HG03469 (cell line): Measurements from ENCODE around the gene ZP1.
A peak's percentile ranks its signal among the peaks of the same experiment; 100 is the strongest.
"Not testable (repeated sequence)": the region's sequence is repeated elsewhere in the genome, so short reads cannot be mapped to it uniquely, and the experiment has no call there.

Experiments used
- ATAC-seq: cut with Tn5 transposase; IDR thresholded peaks from one replicate; pipeline ENCODE4 v1.9.1; 2021; ENCODE audit warnings: mild to moderate bottlenecking, moderate library complexity, moderate number of reproducible peaks; ENCODE audit not compliant: unreplicated experiment

The ZP1 gene

DNA sequence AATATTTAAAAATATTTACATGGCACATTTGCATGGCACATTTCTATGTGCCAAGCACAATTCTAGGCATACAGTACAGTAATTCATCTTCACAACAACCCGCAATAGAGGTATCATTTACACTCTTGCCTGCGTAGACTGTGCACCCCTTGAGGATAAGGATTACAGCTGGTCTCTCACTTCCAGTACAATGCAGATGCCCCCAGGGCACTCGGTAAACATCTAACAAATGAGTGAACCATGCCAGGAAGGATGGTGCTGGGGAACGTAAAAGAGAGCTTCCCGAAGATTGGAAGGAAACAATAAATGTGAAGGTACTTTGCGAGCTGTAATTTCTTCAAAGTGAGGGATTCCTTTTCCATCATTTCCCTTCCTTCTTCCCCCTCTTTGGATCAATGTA lies 37.7 kb downstream of the ZP1 start:
- ATAC-seq, result no peak

DNA sequence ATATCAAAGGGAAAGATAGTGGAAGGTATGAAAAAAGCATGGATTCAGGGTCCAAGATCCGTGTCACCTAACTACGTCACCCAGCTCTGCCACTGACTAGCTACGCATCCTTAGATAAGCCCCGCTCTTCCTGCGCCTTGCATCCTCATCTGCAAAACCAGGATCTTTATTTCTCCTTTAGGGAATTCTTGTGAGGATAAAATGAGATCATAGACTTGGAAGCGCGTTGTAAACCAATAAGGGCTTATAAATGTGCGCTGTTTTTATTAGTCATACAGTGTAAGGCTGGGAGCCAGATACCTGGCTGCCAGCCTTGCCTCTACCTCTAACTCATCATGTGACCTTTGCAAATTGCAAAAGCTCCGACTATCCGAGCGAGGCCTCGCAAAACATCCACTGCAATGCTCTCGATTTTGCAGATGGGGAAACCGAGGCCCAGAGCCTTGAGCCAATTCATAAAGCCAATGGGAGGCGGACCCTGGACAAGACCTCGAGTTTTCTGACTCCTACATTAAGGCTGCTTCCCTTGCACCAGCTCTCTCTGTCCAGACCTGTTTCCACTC lies 38.3 kb downstream of the ZP1 start:
- ATAC-seq, result no peak

DNA sequence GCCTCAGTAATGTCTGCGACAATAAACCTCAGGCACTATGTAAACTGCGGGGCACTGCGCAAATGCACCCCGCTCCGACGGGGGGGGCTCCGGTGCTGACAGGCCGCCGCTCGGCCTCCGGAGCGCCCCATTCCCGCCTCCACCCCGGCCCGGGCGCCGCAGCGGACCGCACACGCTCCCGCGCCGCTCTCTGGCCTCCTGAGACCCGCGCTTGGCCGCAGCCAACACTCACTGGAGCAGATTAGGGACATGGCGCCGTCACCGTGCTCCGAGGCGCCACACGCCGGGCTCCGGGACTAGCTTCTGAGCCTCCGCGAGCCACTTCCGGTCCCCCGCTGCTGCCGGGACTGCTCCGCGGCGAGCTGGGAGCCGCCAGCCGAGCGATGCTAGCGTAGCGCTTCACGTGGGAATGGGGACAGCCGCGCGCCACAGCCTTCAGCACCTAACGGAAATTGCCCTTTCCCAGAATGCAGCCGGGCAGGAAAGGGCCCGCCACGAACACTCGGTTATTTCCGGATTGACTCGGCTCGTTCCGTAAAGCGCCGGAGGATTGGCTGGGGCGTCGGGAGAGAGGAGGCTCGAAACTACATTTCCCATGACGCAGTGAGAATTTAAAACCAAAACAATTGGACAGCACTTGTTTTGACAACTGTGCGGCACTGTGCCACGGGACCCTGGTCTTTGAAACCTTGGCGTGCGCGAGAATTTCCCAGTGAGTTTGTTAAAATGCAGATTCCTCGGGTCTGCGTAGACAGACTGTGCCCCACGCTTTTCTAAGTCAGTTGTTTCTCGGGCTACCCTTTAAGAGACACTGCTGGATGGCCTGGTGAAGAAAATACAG lies 39.0 kb downstream of the ZP1 start, which contains the start of gene PRPF19:
Gene PRPF19 (minus strand): TSS at position 454 of the 841 bp plus-strand sequence. CDS start 203 bp downstream, at position 251.
- ATAC-seq, result peak; percentile 66

DNA sequence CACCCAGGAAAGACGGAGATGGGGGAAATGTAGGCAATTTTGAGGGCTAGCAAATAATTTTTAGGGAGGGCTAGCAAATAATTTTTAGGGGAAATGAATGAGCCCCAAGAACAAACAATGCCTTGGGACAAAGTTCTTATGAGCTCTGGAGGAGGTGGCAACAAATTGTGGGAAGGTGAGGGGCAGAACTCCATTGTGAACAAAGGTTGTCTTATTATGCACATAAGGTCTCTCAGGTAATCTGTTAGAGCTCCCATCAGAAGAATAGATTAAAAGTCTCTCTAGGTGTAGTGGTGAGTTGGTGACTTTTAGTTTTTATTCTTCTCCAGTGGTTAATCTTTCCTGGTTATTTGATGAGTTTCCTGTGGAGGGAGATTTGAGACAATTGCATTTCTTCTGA lies 41.5 kb downstream of the ZP1 start:
- no peak for ATAC-seq

DNA sequence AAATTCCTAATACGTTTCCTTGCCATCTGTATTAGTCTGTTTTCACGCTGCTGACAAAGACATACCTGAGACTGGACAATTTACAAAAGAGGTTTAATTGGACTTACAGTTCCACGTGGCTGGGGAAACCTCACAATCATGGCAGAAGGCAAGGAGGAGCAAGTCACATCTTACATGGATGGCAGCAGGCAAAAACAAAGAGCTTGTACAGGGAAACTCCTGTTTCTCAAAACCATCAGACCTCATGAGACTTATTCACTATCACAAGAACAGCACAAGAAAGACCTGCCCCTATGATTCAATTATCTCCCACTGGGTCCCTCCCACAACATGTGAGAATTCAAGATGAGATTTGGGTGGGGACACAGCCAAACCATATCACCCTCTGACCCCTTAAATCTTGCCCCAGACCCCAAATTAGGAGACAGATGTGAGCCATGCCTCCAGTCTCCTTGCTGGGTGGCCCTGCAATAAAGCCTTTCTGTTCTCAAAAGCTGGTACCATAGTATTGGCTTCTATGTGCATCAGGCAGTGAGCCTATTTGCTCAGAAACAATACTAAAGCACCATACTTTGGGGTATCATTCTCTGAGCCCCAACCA lies 42.4 kb downstream of the ZP1 start:
- not testable (repeated sequence) for ATAC-seq

DNA sequence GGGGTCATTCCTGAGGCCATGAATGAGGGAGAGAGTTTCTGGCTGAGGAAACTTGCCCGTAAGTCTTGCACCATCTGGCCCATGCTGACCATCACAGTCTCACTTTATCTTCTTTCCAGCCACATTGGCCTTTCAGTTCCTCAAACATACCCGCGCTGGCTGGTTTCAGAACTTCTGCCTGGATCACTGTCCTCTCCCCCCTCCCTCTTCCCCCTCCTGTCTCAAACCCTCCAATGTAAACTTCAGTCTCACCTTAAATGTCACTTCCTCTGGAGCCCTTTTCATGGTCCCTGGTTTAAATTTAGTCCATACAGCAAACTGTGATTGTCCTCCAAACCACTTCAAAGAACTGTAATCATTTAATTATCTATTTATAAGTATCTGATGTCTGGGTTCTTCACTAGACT lies 42.9 kb downstream of the ZP1 start:
- no peak for ATAC-seq

DNA sequence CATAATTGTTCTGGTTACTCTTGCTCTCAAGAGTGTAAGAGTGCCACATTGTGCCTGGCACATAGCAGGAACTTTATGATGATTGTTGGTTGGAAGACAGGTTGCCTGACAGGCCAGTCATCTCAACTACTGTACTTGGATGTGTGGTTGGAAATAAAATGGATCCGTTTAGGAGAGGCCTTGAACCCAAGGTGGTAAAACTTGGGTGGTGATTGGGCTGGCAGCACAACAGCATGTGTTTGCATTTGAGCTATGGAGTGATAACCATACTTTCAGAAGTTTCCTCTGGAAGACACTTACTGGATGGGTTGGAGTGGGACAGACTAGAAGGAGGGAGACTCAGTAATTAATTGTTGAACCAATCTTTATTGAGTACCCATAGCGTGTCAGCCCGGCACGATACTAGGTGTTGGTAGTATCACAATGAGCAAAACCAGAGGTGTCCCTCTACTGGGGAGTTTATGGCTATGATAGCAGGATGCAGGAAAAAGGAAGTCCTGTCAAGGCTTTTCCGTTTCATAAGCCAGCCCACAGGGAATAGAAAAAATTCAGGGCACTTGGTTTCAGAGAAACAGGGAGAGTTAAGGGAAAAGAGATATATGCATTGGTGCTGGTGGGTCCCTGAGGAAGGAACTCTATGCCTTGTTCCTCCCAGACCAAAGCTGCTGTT lies 43.5 kb downstream of the ZP1 start:
- no peak for ATAC-seq

DNA sequence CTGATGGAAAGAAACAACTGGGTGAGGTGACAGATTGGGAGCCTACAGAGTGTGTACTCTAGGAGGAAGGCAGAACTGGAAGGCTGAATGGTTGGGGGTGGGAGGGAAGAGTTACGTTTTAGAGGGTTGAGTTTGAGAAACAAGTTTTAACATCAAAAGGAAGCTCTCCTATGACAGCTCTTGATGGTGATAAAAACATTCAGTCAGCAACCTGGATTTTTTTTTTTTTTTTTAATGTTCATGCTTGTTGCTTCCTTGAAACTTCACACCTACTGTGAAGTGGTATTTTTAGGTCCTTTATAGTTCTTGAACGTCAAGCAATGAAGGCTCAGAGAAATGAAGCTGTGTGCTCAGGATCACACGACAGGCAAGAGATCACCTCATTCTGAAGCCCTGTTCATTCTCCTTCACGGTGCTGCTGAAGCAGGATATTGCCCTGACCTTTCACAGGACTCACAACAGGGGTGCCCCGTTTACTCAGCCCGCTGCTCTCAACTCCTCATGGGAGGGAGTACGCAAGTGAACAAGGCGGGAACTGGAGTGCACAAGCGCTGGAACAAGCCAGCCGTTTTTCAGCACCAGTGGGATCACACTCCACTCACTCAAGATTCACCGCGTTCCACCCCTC lies 45.0 kb downstream of the ZP1 start:
- ATAC-seq, result no peak

DNA sequence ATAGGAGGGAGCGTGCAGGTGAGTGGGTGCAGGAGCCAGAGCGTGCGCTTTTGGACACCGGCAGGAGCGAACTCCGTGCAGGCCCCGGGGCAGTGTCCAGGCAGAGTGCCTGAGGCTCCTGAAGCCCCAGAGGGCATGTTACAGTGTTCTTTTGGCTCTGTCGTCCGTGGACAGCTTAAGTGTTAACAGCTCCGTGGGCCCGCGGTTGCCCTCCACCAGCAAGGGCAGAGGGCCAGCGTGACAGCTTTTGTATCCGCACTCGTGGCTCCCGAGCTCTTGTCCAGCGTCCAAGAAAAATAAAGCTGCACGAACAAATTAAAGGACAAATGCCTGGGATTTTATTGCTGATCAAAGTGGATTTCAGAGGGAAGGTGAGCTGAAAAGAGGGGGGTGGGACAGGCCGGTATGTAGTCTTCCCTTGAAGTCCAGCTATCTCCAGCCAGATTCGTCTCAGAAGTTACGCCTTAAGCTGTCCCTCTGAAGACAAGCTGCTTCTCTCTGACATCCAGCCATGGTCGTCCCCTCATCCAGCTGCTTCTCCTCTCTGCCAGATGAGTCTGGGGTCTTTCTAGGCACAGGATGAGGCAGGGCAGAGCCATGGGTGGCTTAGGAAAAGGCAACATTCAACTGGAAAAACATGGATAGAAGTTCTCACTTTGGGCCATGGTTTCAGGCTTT lies 45.6 kb downstream of the ZP1 start:
- ATAC-seq, result no peak

DNA sequence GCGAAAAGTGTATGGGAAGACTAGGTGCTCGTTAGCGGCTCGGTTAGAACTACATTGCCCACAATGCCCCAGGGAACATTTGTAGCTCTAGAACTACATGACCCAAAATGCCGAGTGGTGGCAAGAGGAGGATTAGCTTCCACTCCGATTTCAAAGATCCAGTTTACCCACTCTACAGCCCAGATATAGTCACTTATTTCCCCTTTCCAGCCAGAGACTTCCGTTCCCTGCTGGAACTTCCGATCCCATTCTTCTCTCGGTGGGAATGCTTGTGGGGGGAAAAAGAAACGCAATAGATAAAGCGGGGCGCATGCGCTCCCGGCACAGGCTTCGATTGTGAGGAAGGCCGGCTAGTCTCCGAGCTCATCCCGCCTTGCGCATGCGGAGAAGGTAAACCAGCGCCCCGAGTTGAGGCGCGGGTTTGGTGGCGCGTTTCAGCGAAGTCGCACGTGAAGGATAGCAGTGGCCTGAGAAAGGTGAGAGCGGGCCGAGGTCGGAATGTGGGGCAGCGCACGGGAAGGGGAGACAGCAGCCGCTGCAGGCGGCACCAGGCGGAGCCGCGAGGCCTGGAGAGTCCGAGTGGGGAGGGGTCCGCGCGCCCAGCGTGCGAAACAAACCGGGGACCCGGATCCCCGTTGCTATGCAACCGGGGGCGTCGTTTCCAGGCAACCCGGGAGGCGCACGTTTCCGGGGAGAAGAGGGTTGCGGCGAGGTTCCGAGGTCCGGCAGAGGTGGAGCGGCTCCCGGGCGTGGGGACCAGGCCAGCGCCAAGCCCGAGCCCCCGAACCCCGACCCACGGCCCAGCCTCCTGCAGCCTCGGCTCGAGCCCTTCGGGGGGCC lies 46.7 kb downstream of the ZP1 start, which contains the start of gene TMEM109:
Gene TMEM109 (plus strand): TSS at position 366 of the 840 bp plus-strand sequence. CDS start 5,536 bp downstream, outside the sequence.
- ATAC-seq, result peak; percentile 31

DNA sequence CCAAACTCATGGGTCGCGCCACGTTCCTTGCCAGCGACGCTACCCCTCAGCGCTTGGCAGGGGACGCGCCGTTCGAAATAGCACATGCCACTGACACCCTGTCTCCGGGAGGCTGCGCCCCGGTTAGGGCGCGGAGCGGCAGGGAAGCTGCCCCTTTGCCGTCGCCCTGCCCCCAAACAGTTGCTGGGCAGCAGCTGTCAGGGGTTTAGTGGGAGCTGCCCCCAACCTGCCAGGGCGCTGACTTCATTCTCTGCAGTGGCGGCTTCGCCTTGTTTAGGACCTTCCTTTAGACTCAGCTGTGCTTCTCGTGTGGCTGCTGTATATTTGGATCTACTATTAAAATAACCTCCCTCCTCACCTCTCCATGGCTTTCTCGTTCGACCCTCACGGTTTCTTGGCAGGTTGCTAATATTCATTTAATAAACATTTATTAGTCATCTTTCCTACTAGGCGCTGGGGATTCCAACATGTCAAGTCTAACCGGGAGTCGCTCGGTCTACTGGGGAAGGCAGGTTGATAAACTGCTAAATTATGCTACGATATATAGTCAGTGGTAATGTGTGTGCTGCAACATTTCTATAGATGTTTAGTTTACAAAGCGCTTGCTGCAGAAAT lies 47.4 kb downstream of the ZP1 start:
- ATAC-seq, result peak; percentile 11

DNA sequence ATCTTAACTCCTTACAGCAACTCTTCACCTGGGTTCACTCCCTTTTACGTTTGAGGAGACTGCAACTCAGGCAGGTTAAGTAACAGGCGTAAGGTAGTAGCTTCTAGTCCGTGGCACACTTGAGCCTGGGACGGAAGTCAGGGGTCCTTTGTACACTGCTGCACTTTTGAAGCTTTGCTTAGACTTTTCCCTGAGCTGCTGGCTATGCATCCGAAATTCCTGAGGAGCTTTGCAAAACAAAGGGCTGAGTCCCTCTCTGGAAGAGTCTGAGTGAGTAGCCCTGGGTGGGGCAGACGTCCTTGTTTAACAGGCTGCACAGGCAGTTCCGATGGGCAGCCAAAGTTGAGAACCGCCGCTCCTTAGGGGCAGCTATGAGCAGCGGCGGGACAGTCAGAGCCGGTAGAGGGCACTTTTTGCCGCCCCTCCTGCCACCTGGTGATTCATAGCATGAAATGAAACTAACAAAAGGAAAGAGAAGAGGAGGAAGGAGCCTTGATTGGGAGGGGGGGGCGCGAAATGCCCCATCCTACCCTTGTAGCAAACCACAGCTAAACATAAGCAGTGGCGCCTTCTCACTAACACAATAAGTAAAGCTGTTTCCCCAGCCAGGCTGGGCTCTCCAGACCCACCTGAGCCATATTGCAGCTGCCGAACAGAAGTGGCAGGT lies 48.0 kb downstream of the ZP1 start:
- ATAC-seq, result no peak

DNA sequence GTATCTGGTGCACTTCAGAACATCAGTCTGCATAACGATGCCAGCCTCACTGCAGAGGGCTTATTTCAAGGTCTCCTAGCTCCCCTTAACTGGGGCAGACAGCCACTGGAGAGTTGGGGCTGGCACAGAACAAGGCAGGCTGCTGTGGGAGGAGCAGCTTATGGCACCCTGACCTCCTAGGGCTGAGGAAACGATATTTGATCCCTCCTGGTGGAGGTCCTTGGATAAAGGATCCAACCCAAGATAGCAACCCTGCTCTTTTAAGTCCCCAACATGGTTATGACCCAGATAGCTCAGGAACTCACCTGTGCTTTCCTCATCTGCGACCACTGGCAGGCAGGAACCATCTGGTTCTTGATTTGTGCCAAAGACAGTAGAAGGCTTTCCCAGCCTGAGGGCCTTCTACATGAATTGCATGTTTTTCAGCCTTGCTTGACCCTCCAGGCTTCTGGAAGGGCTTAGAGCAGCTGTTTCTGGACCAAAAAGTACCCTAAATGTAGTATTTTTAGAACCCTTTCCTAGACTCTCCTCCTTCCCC lies 49.4 kb downstream of the ZP1 start:
- no peak for ATAC-seq

DNA sequence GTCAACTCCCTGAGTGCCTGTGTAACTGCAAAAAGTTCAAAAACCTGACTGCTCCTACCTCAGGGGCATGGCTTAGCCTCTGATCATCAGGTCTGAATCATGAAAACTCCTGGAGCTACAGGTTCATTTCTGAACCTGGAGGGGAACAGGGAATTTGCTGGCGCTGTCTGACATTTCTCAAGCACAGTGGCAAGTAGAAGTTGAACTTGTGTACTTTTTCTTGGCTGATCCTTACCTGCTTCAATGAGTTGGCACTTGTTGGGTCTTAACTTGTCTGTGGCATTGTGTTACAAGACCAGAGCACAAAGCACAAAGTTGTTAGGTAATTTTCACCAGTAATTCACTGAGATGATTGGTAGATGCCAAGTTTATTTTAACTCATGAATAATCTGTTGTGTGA lies 49.9 kb downstream of the ZP1 start:
- ATAC-seq, result no peak

DNA sequence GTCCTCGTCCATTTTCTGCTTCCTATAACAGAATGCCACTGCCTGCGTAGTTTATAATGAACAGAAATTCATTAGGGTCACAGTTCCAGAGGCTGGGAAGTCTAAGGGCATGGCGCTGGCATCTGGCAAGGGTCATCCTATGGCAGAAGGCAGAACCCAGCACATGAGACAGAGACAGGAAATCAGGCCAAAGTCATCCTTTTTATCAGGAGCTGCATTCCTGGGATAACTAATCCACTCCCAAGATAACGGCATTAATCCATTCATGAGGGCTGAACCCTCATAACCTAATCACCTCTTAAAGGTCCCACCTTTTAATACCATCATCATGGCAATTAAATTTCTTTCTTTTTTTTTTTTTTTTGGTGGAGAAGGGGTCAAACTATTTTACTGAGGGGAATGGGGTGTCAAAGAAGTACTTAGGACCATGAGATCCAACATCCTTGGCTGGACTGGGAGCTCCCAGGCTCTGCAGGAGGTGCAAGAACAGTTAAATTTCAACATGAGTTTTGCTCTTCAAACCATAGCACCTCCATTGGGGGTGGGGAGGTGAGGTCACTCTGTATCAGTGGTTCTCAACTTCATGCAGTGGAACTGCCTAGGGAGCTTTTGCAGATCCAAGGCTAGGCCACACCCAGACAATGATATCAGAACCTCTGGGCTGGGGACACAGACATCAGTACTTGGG lies 51.1 kb downstream of the ZP1 start:
- no peak for ATAC-seq

DNA sequence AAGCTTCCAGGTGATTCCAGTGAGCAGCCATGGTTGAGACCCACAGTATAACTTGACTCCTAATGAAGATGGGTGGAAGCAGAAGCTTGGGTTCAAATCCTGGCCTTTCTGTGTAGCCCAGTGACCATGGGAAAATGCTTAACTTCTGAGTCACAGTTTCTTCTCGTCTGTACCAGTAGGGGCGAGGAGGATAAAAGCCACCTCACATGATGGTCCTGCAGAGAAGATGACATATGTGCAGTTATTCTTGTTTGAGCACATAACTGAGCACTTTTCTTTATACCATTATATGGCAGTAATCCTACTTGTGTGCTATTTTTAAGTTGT lies 51.6 kb downstream of the ZP1 start:
- no peak for ATAC-seq

DNA sequence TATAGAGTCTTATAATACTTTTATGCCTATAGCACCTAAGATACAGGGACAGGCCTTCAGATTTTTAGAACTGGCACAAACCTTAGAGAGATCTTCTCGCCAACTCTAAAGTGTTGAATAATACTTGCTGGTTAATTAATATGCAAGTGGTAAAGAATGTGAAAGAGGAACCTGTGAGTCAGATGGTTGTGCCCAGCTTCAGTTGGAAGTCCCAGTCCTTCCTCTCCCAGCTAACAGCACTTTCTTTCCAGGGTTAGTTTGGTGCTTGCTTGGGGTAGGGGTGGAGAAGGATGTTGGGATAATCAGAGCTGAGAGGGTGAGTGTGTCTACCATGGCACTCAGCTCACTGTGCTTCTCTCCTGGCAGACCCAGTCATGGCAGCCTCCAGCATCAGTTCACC lies 52.0 kb downstream of the ZP1 start:
- no peak for ATAC-seq

DNA sequence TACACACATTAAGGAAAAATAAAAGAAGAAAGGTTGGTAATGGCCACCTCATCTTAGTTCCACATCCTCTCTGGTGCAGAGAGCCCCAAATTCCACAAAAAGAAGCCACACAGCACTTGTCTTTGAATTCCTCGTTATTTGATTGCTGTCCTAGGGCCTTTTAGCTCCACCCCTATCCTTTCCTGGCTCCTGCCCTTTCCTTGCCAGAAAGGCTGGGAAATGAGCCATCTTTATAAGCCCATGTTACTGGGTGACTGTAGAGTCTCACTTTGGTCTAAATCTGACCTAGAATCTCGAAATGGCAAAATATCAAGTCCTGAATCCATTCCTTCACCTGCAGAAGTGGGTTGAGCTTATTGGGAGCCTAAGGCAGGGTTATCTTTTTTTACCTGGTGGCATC lies 52.6 kb downstream of the ZP1 start:
- ATAC-seq, result no peak
